NCI-H526 (cell line): ENCODE measurements around the gene PADI6.
"Not testable (repeated sequence)": the region's sequence is repeated elsewhere in the genome, so short reads cannot be mapped to it uniquely, and the experiment has no call there.

Experiments used
- DNase-seq, 2 experiments: peaks; one replicate each; lab custom pipeline; 2025; lab: John Stamatoyannopoulos, UW

PADI6 gene

DNA sequence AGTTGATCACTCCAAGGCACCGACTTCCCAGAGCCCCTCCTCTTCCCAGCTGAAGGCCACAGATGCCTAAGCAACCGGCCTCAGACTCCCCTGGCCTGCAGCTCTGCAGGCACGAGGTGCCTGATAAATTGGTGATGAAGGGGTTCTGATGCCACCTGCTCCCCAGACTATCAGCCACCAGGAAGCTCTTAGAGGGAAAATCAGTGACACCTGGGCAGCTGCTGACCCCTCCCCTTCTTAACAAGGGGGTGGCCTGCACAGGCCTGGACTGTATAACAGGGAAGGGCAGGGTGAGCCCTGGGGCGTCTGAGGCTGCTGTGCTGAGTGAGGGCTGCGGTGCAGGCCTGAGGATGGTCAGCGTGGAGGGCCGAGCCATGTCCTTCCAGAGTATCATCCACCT, at the start of gene PADI6:
Gene PADI6, plus strand, starts transcription at position 301 of the 400 bp plus-strand sequence. Its CDS starts 50 bp downstream, at position 351.
- DNase-seq, result no peak

DNA sequence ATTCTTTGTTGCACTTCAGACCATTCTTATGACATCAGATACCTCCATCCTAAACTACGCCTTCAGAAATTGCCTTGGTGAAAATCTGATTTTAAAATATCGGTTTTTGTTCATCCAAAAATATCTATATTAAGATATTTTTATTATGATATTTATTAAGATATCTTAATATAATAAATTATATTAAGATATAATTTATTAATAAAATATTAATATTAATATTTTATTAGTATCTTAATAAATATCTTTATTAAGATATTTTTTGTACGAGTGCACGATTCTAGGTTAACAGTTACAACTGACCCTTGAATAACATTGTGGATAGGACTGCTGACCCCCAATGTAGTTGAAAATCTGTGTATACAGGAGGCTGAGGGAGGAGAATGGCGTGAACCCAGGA, 43.1 kb upstream of the PADI6 start:
- no peak for DNase-seq

DNA sequence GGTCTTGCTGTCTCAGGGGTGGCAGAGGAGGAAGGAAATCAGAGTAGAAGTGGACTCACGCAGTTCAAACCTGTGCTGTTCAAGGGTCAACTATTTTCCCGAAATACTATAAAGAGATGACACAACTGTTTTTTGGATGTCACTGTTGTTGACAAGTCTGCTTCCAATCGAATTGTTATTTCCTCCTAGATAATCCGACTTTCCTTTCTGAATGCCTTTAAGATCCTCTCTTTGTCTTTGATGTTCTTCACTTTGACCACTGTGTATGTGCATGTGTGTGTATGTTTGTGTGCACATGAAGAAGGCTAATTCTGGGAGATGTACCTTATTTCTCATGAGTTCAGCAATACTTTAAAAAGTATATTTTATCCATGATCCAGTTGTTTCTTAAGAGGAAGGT, 42.4 kb upstream of the PADI6 start:
- no peak for DNase-seq

- DNase-seq, result no peak
These were observed 41.1 kb upstream of the PADI6 start for GRCh38 chr1:17330856-17331255.

DNA sequence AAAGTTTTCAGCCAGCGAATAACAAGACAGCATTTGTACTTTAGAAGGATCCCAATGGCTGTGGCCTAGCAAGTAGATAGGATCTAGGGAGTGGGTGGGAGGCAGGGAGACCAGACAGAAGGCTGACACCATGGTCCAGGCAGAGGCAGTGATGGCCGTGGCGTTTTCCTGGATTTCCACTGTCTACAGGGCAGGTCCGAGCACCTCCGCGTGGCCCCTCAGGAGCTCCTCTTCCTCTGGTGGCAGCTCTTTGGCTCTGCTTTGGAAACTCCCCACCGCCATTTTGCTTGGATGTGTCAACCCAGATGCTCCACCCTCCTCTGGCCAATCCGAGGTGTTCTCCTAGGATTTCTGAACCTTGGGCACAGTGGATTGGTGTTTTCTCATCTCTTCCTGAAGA, 38.9 kb upstream of the PADI6 start:
- no peak for DNase-seq

GRCh38 chr1:17335821-17336710, 35.9 kb upstream of the PADI6 start:
- DNase-seq, result peak; percentile 8 to 79

DNA sequence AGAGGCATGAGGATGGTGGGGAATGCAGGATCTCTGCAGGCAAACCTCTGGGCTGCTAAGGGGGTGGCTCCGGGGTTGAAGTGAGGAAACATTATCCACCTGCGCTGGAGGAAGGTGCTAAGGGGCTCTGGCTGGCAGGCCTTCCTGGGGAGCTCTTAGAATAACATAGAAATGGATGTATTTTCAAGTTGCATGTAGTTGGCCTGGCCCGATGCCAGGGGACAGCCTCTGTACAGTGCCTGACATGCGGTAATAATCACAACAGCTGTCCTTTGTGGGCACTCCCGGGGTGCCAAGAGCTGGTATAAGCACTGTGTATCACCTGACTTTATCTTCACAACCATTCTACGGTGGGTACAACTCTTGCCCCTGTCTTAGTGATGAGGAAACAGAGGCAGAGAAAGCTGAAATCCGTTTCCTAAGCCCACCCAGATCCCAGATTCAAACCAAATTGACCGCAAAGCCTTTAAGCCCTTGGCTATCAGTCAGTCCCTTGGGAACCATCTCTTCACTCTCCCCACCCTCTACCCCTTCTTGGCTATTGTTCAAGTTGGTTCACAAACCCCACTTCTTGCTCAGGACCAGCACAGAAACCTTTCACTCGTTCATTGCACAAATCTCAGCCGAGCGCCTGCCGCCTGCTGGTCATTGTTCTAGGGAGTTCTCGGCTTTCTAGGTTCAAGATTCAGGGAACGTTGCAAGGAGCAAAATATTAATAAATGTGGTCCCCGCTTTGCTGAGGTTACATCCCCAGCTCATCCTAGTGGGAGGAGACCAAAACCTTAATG, 33.1 kb upstream of the PADI6 start:
- DNase-seq, result no peak

DNA sequence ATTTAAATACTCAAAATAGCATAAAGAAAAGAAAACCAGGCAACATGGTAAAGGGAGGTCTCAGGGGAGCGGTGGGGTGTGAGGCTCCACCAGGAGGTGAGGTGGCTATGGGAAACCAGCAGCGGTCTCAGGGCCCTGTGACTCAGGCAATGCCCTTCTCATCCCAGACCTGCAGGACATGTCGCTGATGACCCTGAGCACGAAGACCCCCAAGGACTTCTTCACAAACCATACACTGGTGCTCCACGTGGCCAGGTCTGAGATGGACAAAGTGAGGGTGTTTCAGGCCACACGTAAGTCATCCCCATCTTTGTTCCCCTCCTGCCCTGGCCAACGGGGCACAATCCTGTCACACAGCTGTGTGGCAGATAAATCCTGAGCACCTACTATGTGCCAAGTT, 32.5 kb upstream of the PADI6 start:
- DNase-seq, result no peak

DNA sequence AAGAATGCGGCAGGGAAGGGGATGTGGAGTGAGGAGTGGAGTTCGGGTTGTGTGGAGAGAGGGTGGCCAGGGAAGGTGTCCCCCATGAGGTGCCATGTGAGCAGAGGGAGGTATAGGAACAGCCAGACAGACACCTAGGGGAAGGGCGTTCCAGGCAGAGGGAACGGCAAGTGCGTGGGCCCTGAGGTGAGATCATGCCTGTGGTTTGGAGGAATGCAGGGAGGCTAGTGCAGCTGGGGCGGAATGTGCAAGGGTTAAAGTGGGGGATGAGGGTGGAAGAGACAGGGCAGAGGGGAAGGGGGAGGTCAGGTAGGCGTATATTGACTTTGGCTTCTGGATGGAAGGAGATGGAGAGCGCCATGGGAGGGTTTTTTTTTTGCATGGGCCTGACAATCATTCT, 31.6 kb upstream of the PADI6 start:
- no peak for DNase-seq

DNA sequence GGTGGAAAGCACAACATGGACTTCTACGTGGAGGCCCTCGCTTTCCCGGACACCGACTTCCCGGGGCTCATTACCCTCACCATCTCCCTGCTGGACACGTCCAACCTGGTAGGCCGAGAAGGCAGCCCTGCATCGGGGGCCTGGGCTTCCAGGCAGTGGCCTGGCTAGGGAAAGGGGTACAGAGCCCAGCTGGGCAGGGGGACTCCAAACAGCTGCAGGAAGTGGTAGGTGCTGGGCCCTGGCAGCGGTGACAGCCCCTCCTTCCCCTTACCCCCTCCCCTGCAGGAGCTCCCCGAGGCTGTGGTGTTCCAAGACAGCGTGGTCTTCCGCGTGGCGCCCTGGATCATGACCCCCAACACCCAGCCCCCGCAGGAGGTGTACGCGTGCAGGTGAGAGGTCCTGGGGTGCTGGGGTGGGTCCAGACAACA, 30.0 kb upstream of the PADI6 start:
- no peak for DNase-seq

DNA sequence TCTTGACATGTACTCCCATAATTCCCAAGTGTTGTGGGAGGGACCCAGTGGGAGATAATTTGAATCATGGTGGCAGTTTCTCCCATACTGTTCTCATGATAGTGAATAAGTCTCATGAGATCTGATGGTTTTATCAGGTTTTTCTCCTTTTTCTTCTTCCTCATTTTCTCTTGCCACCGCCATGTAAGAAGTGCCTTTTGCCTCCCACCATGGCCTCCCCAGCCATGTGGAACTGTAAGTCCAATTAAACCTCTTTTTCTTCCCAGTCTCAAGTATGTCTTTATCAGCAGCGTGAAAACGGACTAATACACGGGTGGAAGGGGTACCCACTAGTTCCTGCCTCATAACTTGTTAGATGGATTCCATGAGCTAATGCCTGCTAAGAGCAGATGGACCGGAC, 26.5 kb upstream of the PADI6 start:
- DNase-seq, result not testable (repeated sequence)

DNA sequence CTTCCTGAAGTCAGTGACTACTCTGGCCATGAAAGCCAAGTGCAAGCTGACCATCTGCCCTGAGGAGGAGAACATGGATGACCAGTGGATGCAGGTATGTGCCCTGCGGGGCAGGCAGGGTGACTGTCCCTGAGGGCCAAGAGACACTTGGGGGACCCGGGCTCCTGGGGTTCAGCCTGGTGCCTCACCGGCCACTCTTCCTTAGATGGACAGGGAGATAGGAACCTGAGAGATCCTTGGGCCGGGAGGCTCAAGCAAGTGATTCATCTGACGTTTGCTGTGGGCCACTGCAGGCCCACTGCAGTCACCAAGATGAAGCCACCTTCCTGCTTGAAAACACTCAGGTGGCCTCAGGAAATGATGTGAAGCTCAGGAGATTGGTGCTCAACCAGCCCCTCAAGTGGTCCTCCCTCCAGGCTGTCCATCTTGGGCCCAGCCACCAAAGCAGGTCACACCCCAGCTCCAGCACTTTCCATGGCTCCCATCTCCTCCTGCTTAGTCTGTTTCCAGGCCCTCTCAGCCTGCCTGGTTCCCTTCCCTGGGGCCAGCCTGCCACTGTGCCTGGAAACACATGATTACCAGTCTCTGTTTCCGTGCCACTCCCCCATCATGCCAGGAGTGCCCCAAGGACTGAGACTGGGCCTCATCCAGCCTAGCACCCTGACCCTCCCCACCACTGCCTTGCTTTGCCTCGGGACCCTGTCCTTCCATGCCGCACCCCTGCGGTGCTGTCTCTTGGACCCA, 25.8 kb upstream of the PADI6 start:
- DNase-seq, result no peak

DNA sequence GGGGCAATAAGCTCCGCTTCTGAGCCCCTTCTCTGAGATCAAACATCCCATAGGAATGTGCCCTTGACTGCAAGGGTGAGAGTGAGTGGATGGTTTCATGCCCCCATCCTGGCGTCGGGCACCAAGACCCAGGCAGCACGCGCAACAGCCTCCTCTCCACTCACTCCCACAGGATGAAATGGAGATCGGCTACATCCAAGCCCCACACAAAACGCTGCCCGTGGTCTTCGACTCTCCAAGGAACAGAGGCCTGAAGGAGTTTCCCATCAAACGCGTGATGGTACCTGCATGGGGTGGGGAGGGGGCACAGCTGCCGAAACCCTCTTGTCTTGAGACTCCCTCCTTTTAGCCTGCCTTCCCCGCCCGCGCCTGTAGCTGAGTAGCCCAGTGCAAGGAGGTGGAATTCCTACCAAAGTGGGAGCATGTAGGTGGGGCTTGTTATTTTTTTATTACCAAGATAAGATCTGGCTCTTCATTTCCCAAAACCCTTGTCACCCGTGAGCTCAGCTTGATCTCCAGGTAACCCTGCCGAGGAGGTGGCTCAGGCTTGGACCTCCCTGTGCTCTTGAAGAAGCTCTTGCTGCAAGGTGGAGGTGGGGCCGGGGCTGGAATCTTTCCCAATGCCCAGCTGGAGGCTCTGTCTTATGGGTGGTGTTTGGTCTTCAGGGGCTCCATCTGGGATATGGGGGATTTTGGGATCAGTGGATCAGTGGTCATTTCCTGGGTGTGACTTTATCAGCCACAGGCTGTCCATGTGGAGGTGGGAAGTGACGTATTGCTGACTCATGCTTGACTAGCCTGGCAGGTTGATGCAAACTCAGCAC, 24.0 kb upstream of the PADI6 start:
- DNase-seq, result no peak

DNA sequence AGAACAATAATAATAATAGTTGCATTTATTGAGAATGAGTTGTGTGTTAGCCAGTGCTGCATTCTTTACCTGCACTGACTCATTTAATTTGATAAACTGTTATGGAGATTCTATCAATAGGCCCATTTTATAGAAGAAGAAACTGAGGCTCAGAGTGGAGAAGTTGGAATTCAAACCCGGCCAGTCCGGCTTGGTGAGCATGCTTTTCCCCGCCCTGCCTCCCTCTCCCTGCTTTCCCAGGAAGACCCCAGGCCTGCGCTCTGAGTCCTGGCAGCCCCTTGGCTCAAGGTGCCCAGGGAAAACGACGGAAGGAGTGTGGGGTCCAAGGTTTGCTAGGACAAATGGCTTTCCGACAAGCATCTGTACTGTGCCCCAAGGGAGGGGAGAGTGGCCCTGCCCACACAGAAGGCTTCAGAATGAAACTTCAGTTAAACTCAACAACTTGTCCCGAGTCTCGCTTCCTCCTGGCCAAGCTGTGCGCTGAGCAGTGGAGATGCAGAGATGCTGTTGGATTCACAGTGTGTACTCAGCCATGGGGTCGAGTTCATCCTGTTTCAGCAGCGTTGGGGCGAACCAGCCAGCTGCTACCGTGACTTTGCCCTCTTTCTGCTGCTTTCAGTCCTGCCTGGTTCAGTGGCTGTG, 23.3 kb upstream of the PADI6 start:
- DNase-seq, result no peak

DNA sequence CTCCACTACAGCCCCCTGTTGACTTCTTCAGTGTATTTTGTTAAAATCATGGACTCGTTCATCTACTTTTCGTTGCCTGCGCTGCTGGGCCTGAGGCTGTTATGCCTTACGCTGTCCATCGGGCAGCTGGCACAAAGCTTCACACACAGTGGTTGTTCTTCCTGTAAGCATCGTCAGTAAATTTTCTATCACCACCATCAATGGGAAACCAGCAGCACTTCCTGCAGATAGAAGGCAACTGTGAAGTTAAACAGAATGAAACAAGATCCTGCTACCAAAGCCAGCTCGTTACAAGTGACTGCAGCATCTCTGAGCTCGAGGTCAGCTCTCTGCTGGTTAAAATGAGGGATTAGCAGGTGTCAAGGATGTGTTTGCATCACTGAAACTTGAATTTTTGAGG, 21.9 kb upstream of the PADI6 start:
- no peak for DNase-seq

DNA sequence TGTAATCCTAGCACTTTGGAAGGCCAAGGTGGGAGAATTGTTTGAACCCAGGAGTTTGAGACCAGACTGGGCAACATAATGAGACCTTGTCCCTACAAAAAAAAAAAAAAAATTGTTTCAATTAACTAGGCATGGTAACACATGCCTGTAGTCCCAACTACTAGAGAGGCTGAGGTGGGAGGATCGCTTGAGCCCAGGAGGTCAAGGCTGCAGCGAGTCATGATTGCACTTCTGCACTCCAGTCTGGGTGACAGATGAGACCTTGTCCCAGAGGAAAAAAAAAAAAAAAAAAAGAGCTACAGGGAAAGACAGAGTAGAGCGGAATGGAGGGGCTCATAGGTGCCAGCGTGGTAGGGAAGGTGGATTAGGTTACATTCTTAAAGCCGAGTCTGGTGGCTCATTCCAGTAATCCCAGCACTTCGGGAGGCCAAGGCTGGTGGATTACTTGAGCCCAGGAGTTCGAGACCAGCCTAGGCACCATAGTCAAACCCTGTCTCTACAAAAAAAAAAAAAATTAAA, 21.0 kb upstream of the PADI6 start:
- DNase-seq, result no peak

GRCh38 chr1:17351598-17352324, 20.2 kb upstream of the PADI6 start:
- no peak for DNase-seq

DNA sequence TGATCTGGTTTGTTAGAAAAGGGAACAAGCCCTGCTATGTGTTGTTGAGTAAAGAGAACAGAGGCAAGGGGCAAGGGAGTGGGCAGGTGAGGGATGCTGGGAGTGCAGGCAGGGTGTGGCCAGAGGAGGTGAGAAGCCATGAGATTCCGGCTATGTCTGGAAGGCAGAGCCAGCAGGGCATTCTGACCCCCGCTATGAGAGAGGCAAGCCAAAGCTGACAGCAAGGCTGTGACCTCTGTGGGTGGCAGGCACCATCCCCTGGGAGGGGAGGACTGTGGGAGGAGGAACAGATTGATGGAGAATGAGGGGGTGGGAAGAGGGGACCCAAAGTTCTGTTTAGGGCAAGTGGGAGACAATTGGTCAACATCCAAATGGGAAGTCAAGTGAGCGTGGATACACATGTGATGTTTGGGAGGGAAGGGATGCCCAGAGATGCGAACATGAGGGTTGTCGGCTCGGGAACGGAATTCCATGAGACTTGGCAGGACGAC, 19.5 kb upstream of the PADI6 start:
- no peak for DNase-seq

DNA sequence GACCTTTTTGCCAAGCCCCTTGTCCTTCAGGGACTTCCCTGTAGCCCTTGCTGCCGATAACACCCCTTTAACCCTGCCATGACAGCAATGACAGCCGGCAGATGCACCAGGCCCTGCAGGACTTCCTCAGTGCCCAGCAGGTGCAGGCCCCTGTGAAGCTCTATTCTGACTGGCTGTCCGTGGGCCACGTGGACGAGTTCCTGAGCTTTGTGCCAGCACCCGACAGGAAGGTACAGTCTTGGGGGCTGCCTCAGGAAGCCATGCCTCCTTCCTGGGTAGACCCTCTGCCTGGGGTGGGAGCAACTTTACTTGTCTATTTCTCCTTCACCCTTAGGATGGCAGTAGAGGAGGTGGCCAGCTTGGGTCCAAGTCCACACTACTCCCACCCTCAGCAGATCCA, 16.1 kb upstream of the PADI6 start:
- DNase-seq, result no peak
